Left lung (tissue), 10 donors: ENCODE results near the gene HORMAD2. TPM values are rescaled to one million over a fixed set of nuclear protein-coding genes. Genes with fewer than 3 reads are reported as not detected.

Experiments used
- ATAC-seq: fragments of 200-7000 bp; cut with Tn5 transposase; one replicate; pipeline ENCODE4 v1.9.1; 2020; ENCODE audit warnings: moderate library complexity
- DNase-seq, 4 donors: peaks; one replicate each; pipeline ENCODE4 v3.0.0-alpha.2; 2013 to 2020
- H3K27ac ChIP-seq, 2 donors: fragments of 200-600 bp; sonication (generic) in 1 of 2; one replicate each; pipeline versions ENCODE4 v1.5.0 to v1.8.0; 2020 to 2021
- H3K27me3 ChIP-seq, 2 donors: fragments of 200-600 bp; sonication (generic) in 1 of 2; one replicate each; pipeline versions ENCODE4 v1.5.0 to v1.8.0; 2020 to 2021
- H3K36me3 ChIP-seq, 2 donors: fragments of 200-600 bp; sonication (generic) in 1 of 2; one replicate each; pipeline versions ENCODE4 v1.5.0 to v1.8.0; 2020 to 2021
- H3K4me1 ChIP-seq, 2 donors: fragments of 200-600 bp; one replicate each; pipeline ENCODE4 v1.8.0; 2021
- H3K4me3 ChIP-seq, 2 donors: fragments of 200-600 bp; sonication (generic) in 1 of 2; one replicate each; pipeline versions ENCODE4 v1.5.0 to v1.8.0; 2020 to 2021; ENCODE audit warnings: mild to moderate bottlenecking in 1 of 2
- H3K9me3 ChIP-seq, 2 donors: fragments of 200-600 bp; sonication (generic) in 1 of 2; one replicate each; pipeline versions ENCODE4 v1.5.0 to v1.8.0; 2020 to 2021
- CTCF ChIP-seq, 2 donors: fragments of 200-600 bp; sonication (generic) in 1 of 2; IDR thresholded peaks; one replicate each; pipeline versions ENCODE4 v1.5.0 to v1.8.0; 2021; ENCODE audit warnings: antibody characterized with exemption in 2 of 2
- intact Hi-C, 2 donors: fragments of 100-400 bp; cut with DNase I; formaldehyde crosslinking; loops; one replicate each; pipeline versions ENCODE4 v1.11.2 to v1.14.2; 2022
- polyA plus RNA-seq, 6 donors: library from polyadenylated mRNA; unstranded; fragments of 120-200 nt; gene quantifications; one replicate each; pipeline ENCODE4 v1.2.1, GENCODE V29; 2013; ENCODE audit not compliant: insufficient read length in 6 of 6
- total RNA-seq, 2 donors: library from RNA; stranded (reverse); fragmentation: NEBNext Ultra II Directional; extraction: Animal tissue kit (Norgen Biotek cat#: 25700); gene quantifications; one replicate each; pipeline ENCODE4 v1.2.1, GENCODE V29; 2021
- donor health status: DM: no; HTN: yes; CAD: no.
- donor health status: DM: no; HTN: no; CAD: no.

The HORMAD2 gene
- total and polyA plus RNA-seq, 8 donors = 0.13 to 0.74 (median 0.20) TPM; not detected in 2

GRCh38 chr22:30220338-30221012, 140.2 kb downstream of the HORMAD2 start:
- no peaks in the 10 kb centered on the region for H3K36me3 ChIP-seq
- no peaks in the 10 kb centered on the region for H3K9me3 ChIP-seq
- DNase-seq = no peak
- H3K27me3 ChIP-seq = peaks cover 0 to 36% of the 10 kb centered on the region in 2 donors
- H3K4me1 ChIP-seq = peaks cover 0 to 21% of the 10 kb centered on the region in 2 donors
- H3K27ac ChIP-seq = peak overlapping the region in 1 of 2 donors; percentile 57
- no peak for TF ChIP-seq CTCF (IDR thresholded peaks at IDR 0.05)
- intact Hi-C loops = no loop called here
- H3K4me3 ChIP-seq = no peak overlapping the region
- ATAC-seq = no peak

- DNase-seq (no peak), ATAC-seq (peak; percentile 14)
- H3K4me3 ChIP-seq = no peak overlapping the region
Measured at GRCh38 chr22:30221121-30221992, 141.1 kb downstream of the HORMAD2 start.

GRCh38 chr22:30222321-30222720, 142.1 kb downstream of the HORMAD2 start:
- H3K9me3 ChIP-seq = no peaks in the 10 kb centered on the region
- DNase-seq (no peak), ATAC-seq (no peak)
- intact Hi-C loops = no loop called here
- no peak overlapping the region for H3K27ac ChIP-seq
- peaks cover 0 to 36% of the 10 kb centered on the region in 2 donors for H3K27me3 ChIP-seq
- H3K36me3 ChIP-seq = no peaks in the 10 kb centered on the region
- no peak overlapping the region for H3K4me3 ChIP-seq
- peaks cover 0 to 21% of the 10 kb centered on the region in 2 donors for H3K4me1 ChIP-seq
- no peak for TF ChIP-seq CTCF (IDR thresholded peaks at IDR 0.05)

More at GRCh38 chr22:30221121-30221992, 141.1 kb downstream of the HORMAD2 start:
- Histone ChIP-seq H3K36me3 (no peaks in the 10 kb centered on the region), H3K4me1 (peaks cover 0 to 21% of the 10 kb centered on the region in 2 donors), H3K9me3 (no peaks in the 10 kb centered on the region), H3K27ac (peak overlapping the region in 1 of 2 donors; percentile 57), H3K27me3 (peaks cover 0 to 36% of the 10 kb centered on the region in 2 donors)
- no peak for TF ChIP-seq CTCF (IDR thresholded peaks at IDR 0.05)
- intact Hi-C loops = no loop called here

- Histone ChIP-seq H3K27ac (no peak overlapping the region), H3K4me3 (no peak overlapping the region), H3K36me3 (no peaks in the 10 kb centered on the region), H3K4me1 (peaks cover 0 to 21% of the 10 kb centered on the region in 2 donors), H3K9me3 (no peaks in the 10 kb centered on the region), H3K27me3 (peaks cover 0 to 36% of the 10 kb centered on the region in 2 donors)
- ATAC-seq (no peak), DNase-seq (no peak)
- TF ChIP-seq CTCF (IDR thresholded peaks at IDR 0.05) = no peak
- intact Hi-C loops = no loop called here
Measured at GRCh38 chr22:30223303-30223702, 143.0 kb downstream of the HORMAD2 start.
